Measurements from ENCODE around the gene LTA.
A peak's percentile ranks its signal among the peaks of the same experiment; 100 is the strongest.
"Not testable (repeated sequence)": the region's sequence is repeated elsewhere in the genome, so short reads cannot be mapped to it uniquely, and the experiment has no call there.

Gene LTA

DNA sequence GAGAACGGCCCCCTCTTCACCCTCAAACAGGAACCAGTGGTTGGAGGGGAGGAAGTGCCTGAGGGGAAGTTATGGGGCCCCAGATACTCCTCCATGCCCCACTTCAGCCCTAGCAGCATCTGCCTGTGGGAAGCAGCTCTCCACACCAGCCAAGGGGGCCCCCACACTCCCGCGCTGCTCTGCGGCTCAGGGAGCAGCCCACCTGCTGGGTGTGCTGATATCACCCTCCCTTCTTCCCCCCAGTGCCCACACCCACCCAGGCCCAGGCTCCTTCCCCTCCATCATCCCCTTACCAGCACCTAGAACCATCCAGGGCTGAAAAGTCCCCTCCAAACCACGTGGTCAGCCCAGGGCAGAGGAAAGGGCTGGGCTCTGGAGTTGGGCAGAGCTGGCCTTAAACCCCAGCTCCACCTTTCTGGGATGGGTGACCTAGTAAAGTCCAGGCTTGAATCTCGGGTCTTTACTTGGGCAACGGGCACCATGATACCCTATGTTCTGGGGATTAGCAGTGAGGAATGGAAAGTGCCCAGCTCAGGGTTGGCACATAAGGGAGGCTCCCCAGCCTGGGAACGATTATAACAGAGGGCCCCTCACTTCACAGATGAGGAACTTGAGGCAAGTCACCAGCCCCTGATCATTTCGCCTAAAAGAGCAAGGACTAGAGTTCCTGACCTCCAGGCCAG is 14.7 kb downstream of the LTA start:
- DNase-seq (ENCODE audit: low spot score), result no peak

DNA sequence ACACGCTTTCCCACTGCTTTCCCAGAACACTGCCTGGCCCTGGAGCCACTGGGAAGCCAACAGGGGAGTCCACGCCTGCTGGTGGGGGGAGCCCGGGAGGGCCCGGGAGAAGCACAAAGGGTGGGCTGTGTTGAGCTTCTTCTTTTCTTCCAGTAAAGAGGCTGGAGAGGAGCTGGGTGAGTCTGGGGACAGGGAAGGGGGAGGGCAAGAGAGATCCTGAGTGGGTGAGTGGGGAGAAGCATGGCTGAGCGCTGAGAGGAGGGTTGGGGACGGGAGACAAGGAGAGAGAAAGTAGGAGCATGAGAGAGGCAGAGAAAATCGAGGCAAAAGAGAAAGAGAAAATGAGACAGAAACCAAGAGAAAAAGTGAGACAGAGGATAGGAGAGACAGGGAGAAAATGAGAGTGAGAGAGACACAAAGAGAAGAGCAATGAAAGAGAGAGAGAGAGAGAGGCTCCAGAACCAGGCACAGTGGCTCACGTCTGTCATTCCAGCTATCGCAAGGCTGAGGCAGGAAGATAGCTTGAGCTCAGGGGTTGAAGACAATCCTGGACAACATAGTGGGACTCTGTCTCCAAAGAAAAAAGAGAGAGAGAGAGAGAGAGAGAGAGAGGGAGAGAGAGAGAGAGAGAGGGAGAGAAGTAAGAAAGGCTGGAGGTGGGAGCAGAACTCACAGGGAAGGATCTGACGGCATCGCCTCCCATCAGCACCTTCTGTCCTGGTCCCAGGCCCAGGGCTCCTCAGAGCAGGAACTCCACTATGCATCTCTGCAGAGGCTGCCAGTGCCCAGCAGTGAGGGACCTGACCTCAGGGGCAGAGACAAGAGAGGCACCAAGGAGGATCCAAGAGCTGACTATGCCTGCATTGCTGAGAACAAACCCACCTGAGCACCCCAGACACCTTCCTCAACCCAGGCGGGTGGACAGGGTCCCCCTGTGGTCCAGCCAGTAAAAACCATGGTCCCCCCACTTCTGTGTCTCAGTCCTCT is 16.0 kb downstream of the LTA start:
- DNase-seq (ENCODE audit: low spot score), result no peak

DNA sequence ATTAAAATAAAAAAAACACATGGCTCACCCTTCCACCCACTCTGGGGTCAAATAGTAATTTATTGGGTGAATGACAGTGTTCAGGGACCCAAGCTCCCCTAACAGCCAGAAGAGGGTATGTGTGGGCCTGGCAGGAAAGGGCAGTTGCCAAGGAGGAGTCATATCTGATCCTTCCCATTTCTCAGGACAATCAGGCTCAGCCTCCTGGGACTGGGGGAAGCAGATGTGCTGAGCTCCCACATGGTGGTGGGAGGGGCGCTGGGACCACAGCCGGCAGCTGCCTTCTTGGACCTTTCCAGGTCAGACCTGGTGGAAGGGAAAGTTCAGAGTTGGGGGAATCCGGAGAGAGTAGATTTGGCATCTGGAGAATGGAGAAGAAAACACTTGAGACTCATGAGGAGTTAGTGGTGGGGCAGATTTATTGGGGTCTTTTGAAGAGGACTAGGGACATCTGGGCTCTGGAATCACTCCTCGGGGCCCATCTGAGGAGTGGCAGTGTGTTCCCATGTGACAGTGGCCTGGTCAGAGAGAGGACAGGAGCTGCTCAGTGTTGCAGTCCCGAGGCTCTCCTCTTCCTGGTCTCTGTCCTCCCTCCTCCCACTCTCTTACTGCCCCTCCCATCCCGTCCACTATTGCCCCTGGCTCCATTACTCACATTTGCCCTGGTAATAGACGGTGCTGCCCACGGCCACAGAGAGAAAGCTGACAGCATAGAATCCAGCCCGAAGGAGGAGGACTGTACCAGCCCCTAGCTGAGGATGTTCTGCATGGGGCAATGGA is 17.0 kb downstream of the LTA start:
- DNase-seq (ENCODE audit: low spot score), result no peak

DNA sequence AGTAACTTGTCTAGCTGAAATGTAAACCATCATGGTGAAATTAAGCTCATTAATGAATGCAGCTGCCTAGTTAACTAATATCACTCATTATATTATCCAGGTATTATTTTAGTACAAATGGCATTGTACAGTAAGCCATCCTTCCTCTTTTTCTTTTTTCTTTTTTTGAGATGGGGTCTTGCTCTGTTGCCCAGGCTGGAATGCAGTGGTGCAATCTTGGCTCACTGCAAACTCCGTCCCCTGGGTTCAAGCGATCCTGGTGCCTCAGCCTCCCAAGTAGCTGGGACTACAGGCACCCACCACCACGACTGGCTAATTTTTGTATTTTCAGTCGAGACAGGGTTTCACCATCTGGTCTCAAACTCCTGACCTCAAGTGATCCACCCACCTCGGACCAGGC is 18.6 kb downstream of the LTA start:
- not testable (repeated sequence) for DNase-seq (ENCODE audit: low spot score)

DNA sequence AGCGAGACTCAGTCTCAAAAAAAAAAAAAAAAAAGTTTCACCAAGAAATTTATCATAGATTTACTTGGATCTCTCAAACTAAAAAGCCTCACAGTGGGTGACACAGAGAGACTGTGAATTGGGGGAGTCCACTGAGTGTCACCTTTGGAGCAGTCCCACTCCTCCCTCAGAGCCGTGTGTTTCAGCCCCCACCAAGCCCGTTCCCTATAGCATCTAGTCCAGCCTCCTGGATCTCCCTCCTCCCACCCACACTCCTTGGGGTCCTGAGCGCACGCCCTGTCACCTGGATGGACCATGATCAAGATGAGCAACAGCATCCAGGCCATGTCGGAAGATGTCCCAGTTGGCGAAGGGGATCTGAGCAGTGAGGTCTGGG is 20.3 kb downstream of the LTA start:
- DNase-seq (ENCODE audit: low spot score), result no peak

DNA sequence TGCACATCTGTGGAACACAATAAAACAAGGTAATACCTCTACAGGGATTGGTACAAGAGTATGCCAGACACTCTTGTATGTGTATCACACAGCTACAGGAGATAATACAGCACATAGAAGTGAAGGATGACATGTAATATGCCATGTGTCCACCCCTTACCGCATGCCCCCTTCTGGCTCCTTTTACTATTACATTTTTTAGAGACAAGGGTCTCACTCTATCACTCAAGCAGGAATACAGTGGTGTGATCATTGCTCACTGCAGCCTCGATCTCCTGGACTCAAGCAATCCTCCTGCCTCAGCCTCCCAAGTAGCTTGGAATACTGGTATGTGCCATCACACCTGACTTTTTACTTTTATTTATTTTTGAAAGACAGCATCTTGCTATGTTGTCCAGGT is 24.9 kb downstream of the LTA start:
- no peak for DNase-seq (ENCODE audit: low spot score)

DNA sequence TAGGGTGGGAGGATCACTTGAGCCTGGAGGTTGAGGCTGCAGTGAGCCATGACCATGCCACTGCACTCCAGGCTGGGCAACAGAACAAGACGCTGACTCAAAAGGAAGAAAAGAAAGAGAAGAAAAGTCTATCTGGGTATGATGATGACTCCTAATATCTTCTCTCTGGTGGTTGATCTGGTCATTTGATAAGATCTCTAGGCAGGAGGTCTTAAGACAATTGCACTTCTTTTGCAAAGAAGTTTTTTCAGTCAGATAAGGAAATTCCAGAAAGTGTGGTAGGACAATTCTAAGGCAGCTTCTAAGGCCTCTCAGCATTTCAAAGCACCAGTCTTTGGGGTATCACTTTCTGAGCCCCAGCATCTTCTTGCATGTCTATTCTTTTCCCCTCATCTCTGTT is 35.2 kb downstream of the LTA start:
- DNase-seq (ENCODE audit: low spot score), result no peak

DNA sequence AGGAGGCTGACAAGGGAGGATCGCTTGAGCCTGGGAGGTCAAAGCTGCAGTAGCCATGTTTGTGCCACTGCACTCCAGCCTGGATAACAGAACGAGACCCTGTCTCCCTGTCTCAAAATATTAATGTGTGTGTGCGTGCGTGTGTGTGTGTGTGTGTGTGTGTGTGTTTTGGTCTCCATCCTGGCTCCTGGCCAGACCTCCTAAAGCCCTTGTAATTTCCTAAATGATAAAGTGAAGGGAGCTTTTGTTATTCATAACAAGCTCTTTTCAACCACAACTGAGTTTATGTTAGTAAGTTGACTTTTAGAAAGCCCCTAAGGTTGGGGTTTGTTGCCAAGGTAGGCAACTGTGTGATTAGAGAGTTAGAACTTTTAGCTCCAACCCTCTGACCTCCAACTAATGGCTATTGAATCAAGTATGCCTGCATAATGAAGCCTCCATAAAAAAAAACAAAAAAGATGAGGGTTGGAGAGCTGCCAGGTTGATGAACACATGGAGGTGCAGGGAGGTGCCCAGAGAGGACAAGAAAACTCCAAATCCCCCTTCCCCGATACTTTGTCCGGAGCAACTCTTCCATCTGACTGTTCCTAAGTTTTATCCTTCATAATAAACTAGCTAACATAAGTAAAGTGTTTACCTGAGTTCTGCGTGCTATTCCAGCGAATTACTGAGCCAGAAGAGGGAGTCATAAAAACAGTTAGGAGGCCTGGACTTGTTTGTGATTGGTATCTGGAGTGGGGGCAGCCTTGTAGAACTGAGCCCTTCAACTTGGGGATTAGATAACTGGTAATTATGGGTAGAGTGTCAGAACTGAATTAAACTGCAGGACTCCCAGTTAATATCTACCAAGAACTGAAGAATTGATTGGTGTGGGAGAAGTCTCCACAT is 37.7 kb downstream of the LTA start:
- no peak for DNase-seq (ENCODE audit: low spot score)

DNA sequence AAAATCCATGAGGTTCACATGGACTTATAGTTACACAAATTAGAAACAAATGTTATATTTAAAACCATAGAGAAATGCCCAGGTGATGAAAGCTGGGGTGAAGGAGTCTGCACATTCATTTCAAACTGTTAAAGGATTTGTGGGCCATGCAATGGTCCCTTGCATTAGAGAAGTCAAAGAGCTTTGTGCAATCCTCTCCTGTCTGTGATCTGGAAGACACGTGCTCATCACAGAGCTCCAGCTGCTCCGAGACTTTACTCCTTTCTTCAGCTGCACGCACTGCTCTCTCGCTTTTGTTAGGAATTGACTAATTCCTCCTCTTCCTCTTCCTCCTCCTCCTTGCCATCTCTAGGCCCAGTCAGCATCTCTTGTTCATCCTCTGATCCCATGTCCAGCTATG is 38.9 kb downstream of the LTA start:
- no peak for DNase-seq (ENCODE audit: low spot score)

DNA sequence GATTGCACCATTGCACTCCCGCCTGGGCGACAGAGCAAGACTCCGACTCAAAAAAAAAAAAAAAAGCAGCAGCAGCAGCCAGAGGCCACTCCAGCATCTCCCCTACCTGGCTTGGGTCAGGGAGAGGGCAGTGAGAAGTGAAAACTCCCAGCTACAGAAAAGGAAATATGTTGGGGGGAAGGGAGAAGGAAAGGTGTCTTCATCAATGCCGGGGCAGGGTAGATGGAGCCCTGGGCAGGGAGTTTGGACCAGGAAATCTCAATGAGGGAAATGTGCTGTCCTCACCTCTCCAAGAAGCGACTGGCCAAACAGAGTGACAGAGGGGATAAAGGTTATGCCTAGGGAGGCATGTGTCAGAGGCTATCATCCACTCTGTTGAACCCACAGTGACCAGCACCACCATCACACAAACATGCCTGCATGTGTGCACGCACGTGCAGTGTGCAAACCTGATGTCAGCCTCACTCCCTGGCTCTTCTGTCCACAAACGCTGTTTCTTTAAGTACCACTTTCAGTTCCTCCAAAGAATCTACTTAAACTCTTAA is 42.1 kb downstream of the LTA start:
- no peak for DNase-seq (ENCODE audit: low spot score)

DNA sequence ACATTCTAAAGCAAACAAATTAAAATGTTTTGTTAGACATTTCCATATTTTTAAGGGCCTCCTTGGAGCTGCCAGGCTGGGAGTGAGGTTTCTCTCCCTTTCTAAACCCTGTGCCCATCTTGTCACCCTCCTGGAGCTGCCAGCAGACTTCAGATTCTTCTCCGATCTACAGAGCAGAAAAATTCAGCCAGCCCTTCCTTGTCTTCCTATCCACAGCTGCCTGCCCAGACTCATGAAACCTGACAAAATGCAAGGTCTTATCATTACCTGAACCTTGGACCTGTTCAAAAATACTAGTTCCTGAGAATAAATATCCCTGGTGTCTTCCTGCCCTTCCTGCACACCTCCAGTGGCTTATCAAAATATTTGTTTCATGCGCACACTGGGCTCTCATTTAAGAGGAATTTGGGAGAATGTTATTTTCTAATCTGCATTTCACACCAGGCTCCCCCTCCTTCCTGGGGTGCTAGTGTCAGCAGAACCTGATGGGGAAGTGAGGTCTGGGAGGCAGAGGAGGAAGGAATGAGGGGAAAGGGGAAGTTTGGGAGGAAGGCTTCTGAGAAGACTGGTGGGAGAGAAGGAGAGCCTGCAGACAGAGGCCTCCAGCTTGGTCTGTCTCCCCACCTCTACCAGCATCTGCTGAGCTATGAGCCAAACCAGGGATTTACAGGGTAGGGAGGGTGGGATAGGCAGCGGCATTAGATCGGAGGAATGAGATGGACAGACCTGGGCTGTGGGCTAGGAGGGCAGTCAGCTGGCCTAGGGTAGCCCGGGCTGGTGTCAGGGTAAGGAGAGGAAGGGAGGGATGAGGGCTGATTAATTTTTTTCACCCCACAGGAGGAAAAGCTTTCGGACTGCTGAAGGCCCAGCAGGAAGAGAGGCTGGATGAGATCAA is 42.8 kb downstream of the LTA start, which contains the start of gene AIF1:
Gene AIF1 (plus strand): TSS at position 551 of the 895 bp plus-strand sequence. CDS start 96 bp downstream, at position 647.
- no peak for DNase-seq (ENCODE audit: low spot score)

DNA sequence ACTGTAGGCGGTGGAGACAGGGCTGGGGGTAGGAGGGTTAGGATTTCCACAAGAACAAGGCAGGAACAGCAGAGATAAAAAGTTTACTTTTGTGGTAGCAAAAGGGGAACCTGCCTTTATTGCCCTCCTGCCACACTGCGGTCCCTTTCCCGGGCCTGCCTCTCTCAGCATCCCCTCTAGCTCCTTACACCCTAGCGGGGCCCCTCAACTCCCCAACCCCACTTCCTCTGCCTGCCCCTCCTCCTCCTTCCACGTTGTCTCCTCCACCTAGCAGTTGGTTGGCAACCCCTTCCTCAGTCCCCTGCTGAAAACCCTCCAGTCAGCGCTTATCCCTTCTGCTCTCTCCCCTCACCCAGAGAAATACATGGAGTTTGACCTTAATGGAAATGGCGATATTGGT is 43.7 kb downstream of the LTA start:
- no peak for DNase-seq (ENCODE audit: low spot score)

DNA sequence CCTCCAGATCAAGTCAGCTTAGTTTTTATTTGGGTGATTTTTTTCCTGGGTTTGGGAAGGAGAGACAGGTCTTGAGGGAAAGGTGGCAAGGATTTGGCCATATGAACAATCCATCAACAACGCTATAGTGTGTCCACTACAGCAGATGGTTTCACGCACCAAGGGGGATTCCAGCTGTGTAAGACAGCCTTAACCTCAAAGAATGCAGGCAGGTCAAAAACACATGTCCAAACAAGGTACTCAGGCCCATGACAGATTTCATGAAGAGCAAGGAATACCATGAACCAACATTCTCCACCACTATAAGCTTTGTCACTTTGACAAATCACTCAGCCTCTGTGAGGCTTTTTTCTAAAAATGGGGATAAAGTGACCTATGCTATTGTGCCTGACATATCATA is 44.9 kb downstream of the LTA start:
- no peak for DNase-seq (ENCODE audit: low spot score)

DNA sequence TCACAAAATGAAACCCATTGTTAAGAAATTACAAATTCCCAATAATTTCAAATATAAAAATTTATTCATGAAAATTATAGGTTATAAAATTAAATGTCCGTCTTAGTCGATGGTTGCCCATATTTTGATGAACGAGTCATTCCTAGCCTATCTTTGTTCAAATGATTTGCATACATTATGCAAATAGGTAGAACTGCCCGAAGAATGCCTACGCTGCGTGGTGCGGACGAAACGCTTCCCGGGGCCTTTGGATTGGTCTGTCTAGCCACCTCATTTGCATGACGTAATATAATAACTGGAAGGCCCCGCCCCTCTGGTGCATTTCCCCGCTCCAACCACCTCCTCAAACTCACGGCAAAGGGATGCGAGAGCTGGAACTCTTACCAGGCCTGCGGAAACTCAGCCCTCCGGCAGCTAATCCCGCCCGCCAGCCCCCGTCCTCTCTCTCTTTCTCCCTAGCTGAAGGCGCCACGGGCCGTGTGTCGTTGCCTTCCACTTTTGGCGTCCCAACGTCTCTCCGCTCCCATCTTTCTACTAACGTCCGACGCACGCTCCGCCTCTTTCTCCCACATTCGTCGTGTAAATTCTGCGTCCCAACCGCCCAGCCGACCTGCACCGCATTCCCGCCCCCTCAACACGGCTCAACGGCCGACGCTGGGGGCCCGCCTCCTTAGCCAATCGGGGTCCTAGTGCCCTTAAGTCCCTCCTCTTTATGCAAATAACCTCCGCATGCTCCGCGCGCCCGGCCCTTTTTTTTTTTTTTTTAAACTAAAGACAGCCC is 47.9 kb downstream of the LTA start:
- peak; percentile 91 for DNase-seq (ENCODE audit: low spot score)

DNA sequence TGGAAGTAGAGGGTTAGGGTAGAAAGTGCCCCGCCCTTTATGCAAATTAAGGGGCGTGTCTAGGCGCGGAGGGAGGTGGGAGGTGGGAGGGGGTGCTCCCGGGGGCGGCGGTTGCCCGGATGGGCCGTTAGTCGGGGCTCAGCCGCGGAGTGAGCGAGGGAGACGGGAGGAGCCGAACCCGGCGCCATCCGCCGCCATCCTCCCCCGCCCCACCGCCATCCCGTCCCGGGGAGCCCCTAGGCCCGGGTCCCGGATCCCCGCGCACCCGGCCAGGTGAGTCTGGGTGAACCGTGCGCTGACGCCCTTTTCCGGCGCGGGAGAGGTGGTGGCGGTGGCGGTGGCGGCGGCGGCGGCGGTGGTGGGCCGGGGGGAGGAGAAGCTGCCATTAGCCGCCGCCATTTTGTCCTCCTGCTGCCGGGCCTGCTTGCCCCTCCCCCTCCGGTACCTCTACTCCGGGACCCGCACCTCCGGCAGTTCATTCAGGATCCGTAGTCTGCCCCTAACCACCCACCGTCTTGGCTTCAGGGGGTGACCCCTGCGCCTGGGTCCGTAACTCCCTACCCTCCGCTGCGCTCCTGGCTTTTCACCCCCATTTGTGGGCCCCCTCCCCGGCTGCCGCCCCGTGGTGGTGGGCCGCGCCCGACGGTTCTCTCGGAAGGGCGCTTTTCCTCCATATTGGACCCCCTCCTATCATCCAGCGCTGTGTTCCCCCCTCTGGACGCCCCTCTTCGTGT is 48.7 kb downstream of the LTA start, which contains the start of gene PRRC2A:
Gene PRRC2A (plus strand): TSS at position 130 of the 734 bp plus-strand sequence. CDS start 2,075 bp downstream, outside the sequence.
- peak; percentile 96 for DNase-seq (ENCODE audit: low spot score)

DNA sequence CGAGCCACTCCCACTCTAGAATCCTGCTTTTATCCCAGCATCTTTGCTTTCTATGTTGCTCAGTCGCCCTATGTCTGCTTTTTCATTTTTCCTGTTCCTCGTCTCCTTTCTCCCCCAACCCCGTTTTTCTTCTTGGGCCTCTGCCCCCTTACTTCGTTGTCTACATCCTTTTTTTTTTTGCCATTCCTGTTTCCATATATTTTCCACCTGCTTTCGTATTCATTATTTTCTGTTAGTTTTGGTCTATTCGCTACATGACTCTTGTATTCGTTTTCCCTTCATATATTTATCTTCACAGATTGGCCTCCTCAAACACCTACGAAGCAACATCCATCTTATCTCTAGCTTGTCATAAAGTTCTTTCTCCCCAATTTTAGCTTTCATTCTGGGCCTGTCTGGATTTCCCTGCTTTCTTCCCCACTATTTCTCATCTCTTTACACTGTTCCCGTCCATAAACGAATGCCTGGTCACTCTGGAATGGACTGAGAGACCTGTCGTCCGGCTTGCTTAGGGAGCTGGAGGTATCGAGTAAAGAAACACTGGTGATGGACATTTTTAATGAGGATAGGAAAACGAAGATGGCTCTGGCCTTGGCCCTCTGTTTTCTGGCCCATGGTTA is 49.3 kb downstream of the LTA start:
- DNase-seq (ENCODE audit: low spot score), result no peak

DNA sequence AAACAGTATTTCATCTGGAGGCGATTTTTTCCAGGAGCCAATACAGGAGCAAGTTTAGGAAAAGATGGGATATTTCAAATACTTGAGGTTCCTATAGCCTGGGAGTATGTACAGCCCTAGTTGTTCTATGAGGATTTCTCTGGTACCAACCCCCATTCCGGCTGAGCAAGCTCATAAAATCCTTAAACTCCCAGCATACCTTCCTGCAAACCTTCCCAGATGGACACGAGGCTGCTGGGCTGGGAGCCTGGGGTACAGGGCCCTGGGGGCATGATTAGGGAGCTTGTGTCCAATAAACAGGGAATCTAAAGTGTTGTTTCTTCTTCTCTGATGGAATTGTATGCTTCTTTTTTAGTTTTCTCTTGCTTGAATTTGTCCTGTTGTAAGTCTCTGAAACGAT is 49.9 kb downstream of the LTA start:
- no peak for DNase-seq (ENCODE audit: low spot score)

DNA sequence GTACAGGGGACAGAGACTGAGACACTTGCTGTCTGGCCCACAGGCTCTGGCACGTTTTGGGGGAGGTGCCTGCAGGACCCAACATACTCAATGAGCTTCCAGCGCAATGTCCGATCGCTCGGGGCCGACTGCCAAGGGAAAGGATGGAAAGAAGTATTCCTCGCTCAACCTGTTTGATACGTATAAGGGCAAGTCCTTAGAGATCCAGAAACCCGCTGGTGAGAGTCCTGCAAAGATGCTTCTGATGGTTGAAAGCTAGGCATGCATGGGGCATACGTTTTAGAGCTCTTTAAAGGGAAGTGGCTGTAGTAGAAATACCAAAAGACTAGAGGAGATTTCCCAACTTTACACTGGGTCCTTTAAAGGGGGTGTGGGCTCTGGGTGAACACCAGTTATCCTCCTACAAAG is 50.6 kb downstream of the LTA start:
- no peak for DNase-seq (ENCODE audit: low spot score)
